AG09309 (cell line): ENCODE measurements around the gene SLX4IP.

Experiments used
- DNase-seq: peaks from one replicate; pipeline ENCODE4 v3.0.0-alpha.2; 2010; ENCODE audit warnings: low read depth
- H3K4me3 ChIP-seq: 2 replicates; pipeline ENCODE4 v1.5.1; 2011; ENCODE audit warnings: mild to moderate bottlenecking, low read depth, low read length, moderate library complexity; ENCODE audit not compliant: control insufficient read depth
- TF ChIP-seq, protein P1 (sequence below): IDR thresholded peaks from 2 replicates; pipeline ENCODE4 v1.5.1; 2011; ENCODE audit warnings: mild to moderate bottlenecking, low read depth, low read length, inconsistent platforms; ENCODE audit not compliant: insufficient read depth, control insufficient read depth; ENCODE audit errors: missing control alignments

SLX4IP gene

DNA sequence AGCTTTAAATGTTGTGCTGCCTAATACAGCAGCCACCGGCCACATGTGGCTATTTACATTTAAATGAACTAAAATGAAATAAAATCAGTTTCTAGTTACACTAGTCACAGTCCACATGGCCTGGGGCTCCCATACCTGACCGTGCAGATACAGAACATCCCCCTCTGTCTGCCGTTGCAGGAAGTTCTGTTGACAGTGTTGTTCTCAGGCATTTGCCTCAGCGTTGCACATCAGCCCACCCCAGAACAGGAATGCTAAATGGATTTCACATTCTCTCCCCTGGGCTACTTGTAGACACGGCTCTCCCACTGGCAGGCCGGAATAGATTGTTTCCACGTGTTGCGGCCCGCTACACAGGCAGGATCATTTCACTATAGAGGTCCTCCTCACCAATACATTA lies 212.4 kb downstream of the SLX4IP start:
- TF ChIP-seq, protein P1, sequence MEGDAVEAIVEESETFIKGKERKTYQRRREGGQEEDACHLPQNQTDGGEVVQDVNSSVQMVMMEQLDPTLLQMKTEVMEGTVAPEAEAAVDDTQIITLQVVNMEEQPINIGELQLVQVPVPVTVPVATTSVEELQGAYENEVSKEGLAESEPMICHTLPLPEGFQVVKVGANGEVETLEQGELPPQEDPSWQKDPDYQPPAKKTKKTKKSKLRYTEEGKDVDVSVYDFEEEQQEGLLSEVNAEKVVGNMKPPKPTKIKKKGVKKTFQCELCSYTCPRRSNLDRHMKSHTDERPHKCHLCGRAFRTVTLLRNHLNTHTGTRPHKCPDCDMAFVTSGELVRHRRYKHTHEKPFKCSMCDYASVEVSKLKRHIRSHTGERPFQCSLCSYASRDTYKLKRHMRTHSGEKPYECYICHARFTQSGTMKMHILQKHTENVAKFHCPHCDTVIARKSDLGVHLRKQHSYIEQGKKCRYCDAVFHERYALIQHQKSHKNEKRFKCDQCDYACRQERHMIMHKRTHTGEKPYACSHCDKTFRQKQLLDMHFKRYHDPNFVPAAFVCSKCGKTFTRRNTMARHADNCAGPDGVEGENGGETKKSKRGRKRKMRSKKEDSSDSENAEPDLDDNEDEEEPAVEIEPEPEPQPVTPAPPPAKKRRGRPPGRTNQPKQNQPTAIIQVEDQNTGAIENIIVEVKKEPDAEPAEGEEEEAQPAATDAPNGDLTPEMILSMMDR = peak; percentile 47
- no peak for DNase-seq
- H3K4me3 ChIP-seq = no peak overlapping the region

DNA sequence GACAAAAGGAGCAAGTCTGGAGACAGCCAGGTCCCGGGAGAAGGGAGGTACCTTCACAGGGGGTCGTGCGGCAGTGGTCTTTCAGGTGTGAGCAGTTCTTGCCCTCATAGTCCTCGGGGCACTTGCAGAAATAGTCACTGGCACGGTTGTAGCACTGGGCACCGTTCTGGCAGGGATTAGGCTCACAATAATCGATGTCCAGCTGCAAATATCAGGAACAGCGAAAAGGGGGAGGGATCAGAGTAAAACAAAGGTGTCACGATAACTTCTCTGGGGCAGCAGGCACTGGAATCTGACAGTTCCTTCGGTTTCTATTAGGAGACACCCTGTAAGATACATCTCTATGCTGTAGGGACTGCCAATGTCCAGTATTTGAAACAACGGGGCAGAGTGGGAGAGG lies 212.8 kb downstream of the SLX4IP start:
- no peak for DNase-seq
- H3K4me3 ChIP-seq = no peak overlapping the region
- TF ChIP-seq, protein P1 = no peak

DNA sequence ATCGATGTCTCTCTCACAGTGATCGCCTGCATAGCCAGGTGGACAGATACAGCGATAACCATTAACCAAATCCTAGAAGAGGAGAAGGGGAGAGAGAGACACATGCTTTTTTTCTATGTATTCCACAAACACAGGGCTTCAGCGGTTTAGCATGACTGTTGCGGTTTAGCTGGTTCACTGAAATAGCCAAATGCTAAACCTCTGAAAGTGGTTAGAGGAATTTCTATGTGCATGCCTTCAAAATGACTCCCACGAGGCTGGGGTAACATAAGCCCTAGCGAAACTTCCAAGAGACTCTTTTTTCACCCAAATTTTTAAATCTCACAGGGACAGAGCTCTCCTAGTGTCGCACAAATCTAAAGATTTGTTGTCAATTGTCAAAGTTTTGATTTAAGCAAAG lies 213.5 kb downstream of the SLX4IP start:
- TF ChIP-seq, protein P1 = no peak
- no peak overlapping the region for H3K4me3 ChIP-seq
- peak; percentile 84 for DNase-seq

- no peak for DNase-seq
- TF ChIP-seq, protein P1 = no peak
- H3K4me3 ChIP-seq = no peak overlapping the region
These were observed 214.1 kb downstream of the SLX4IP start for GRCh38 chr20:10649080-10649796.

DNA sequence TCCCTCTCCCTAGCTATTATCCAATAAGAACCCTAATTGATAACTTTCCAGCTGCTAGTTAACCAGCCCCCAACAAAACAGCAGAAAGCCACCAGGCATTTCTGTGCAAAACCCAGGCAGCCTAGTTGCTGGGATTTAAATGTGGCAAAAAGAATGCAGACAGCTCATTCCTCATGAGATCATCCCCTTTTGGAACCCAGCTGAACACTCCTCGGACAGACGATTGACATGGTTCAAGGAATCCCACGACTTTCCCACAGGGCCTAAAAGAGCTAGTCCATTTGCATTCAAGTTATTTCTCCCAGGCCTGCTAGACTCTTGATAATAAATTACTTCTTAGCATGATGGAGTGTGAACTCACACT lies 214.7 kb downstream of the SLX4IP start:
- H3K4me3 ChIP-seq = no peak overlapping the region
- TF ChIP-seq, protein P1 = no peak
- no peak for DNase-seq

GRCh38 chr20:10651227-10651990 lies 216.3 kb downstream of the SLX4IP start:
- TF ChIP-seq, protein P1 = no peak
- no peak overlapping the region for H3K4me3 ChIP-seq
- DNase-seq = no peak

GRCh38 chr20:10652185-10652584 lies 217.1 kb downstream of the SLX4IP start:
- H3K4me3 ChIP-seq = no peak overlapping the region
- TF ChIP-seq, protein P1 = no peak
- DNase-seq = no peak
